Keratinocyte (primary cell): ENCODE data around the gene ACTN4. TPM values are rescaled to one million over a fixed set of nuclear protein-coding genes. Genes with fewer than 3 reads are reported as not detected.

Experiments
- DNase-seq: peaks from one replicate; pipeline ENCODE4 v3.0.0-alpha.2; 2011; ENCODE audit warnings: low read depth, missing footprints, low spot score
- FAIRE-seq: peaks from 2 replicates; lab custom pipeline; 2011; peaks lifted over from hg19 to GRCh38; lab: Jason Lieb, UNC
- H2AFZ ChIP-seq: 2 replicates; pipeline ENCODE4 v1.6.0; 2012; ENCODE audit warnings: low read length, control low read depth, inconsistent platforms; ENCODE audit not compliant: control insufficient read depth
- H3K27ac ChIP-seq: 2 replicates; pipeline ENCODE4 v1.5.1; 2011; ENCODE audit warnings: low read length; ENCODE audit not compliant: control insufficient read depth, insufficient read depth
- H3K27me3 ChIP-seq: 3 replicates; pipeline ENCODE4 v1.6.0; 2011; ENCODE audit warnings: low read length; ENCODE audit not compliant: control insufficient read depth, insufficient read depth; ENCODE audit errors: extremely low read depth
- H3K36me3 ChIP-seq, 2 experiments: 2 replicates in 1 of 2; 3 replicates in 1 of 2; pipeline ENCODE4 v1.5.1; 2011; ENCODE audit warnings: low read length in 2 of 2, mild to moderate bottlenecking in 1 of 2; ENCODE audit not compliant: control insufficient read depth in 2 of 2, insufficient read depth in 2 of 2; ENCODE audit errors: extremely low read depth in 1 of 2
- H3K4me1 ChIP-seq: 3 replicates; pipeline ENCODE4 v1.5.1; 2011; ENCODE audit warnings: low read length; ENCODE audit not compliant: control insufficient read depth, insufficient read depth; ENCODE audit errors: extremely low read depth
- H3K4me2 ChIP-seq: 3 replicates; pipeline ENCODE4 v1.6.0; 2011; ENCODE audit warnings: low read depth, low read length; ENCODE audit not compliant: control insufficient read depth, insufficient read depth; ENCODE audit errors: extremely low read depth
- H3K4me3 ChIP-seq, 3 experiments: fragments of 200-600 bp in 1 of 3; sonication (generic) in 1 of 3; 2 replicates in 2 of 3; 3 replicates in 1 of 3; pipeline ENCODE4 v1.5.1; 2011 to 2016; ENCODE audit warnings: low read length in 3 of 3, mild to moderate bottlenecking in 3 of 3, control low read depth in 2 of 3, inconsistent platforms in 1 of 3, low read depth in 1 of 3, mixed read lengths in 1 of 3, mixed run types in 1 of 3, moderate library complexity in 1 of 3; ENCODE audit not compliant: control insufficient read depth in 2 of 3, insufficient read depth in 2 of 3; ENCODE audit errors: extremely low read depth in 1 of 3
- H3K79me2 ChIP-seq: 2 replicates; pipeline ENCODE4 v1.6.0; 2012; ENCODE audit warnings: low read length; ENCODE audit not compliant: control insufficient read depth, insufficient read depth
- H3K9ac ChIP-seq: 3 replicates; pipeline ENCODE4 v1.6.0; 2011; ENCODE audit warnings: low read length; ENCODE audit not compliant: control insufficient read depth, insufficient read depth; ENCODE audit errors: extremely low read depth
- H3K9me1 ChIP-seq: 3 replicates; pipeline ENCODE4 v1.6.0; 2011; ENCODE audit warnings: low read length; ENCODE audit not compliant: control insufficient read depth, insufficient read depth; ENCODE audit errors: extremely low read depth
- H3K9me3 ChIP-seq: 2 replicates; pipeline ENCODE4 v1.5.1; 2012; ENCODE audit warnings: low read depth, low read length; ENCODE audit not compliant: control insufficient read depth
- H4K20me1 ChIP-seq: 3 replicates; pipeline ENCODE4 v1.6.0; 2011; ENCODE audit warnings: low read length; ENCODE audit not compliant: control insufficient read depth, insufficient read depth; ENCODE audit errors: extremely low read depth
- CTCF ChIP-seq, 3 experiments: IDR thresholded peaks in 1 of 3; conservative IDR thresholded peaks in 1 of 3; optimal IDR thresholded peaks in 1 of 3; 2 replicates in 2 of 3; 3 replicates in 1 of 3; pipeline versions ENCODE3 to v1.5.1; 2011; ENCODE audit warnings: low read length in 3 of 3, mild to moderate bottlenecking in 3 of 3, moderate library complexity in 2 of 3, control low read depth in 1 of 3, inconsistent platforms in 1 of 3; ENCODE audit not compliant: insufficient read depth in 2 of 3; ENCODE audit errors: extremely low read depth in 1 of 3
- EZH2 ChIP-seq: IDR thresholded peaks from one replicate; pipeline ENCODE4 v1.6.1; 2012; ENCODE audit warnings: inconsistent platforms, mild to moderate bottlenecking, low read length, moderate library complexity
- dilution Hi-C: fragments of 300-500 bp; cut with MboI; formaldehyde crosslinking; loops from one replicate; pipeline ENCODE4 v1.7.0; 2020; ENCODE audit warnings: low sequenced_read_pairs; ENCODE audit not compliant: extremely low pct_ligation_motif_present
- polyA plus RNA-seq, 5 experiments: library from polyadenylated mRNA; depleted of rRNA in 3 of 5; stranded (reverse) in 3 of 5; stranded (forward) in 1 of 5; unstranded in 1 of 5; fragments of >200 nt; gene quantifications; 1 replicate in 1 of 5; 2 replicates in 3 of 5; 3 replicates in 1 of 5; pipeline versions ENCODE4 v1.2.1 to v1.2.3, GENCODE V29; 2011 to 2012; ENCODE audit warnings: missing spikeins in 2 of 5, low read depth in 1 of 5, low replicate concordance in 1 of 5

The ACTN4 gene
- polyA plus RNA-seq, 1 donor (not counting 4 experiments of a cell fraction or from before 2014, with no cell fraction given): 463 TPM

- dilution Hi-C loops: no loop called here
- H2AFZ ChIP-seq: no peak overlapping the region
- H3K36me3 ChIP-seq: peaks cover 85 to 93% of the 10 kb centered on the region in 2 experiments
- no peak overlapping the region for H3K27ac ChIP-seq
- H3K4me2 ChIP-seq: no peak overlapping the region
- DNase-seq (no peak), FAIRE-seq (no peak)
- peaks cover 3% of the 10 kb centered on the region for H4K20me1 ChIP-seq
- peaks cover 83% of the 10 kb centered on the region for H3K79me2 ChIP-seq
- TF ChIP-seq EZH2 (no peak), CTCF (optimal IDR thresholded peaks at IDR 0.05 in 1 of 3, IDR thresholded peaks at IDR 0.05 in 1 of 3, conservative IDR thresholded peaks at IDR 0.05 in 1 of 3; ENCODE audit: extremely low read depth in 1 of 3, insufficient read depth in 2 of 3, low read length in 3 of 3) (no peak)
- no peak overlapping the region for H3K9ac ChIP-seq
- H3K27me3 ChIP-seq: no peaks in the 10 kb centered on the region
- H3K4me3 ChIP-seq: no peak overlapping the region
- H3K9me1 ChIP-seq: no peaks in the 10 kb centered on the region
- no peaks in the 10 kb centered on the region for H3K9me3 ChIP-seq
- peaks cover 24% of the 10 kb centered on the region for H3K4me1 ChIP-seq
Observed at GRCh38 chr19:38709119-38709518, 61.7 kb downstream of the ACTN4 start.

GRCh38 chr19:38709671-38710415 is 62.4 kb downstream of the ACTN4 start:
- Histone ChIP-seq H3K4me1 (peaks cover 24% of the 10 kb centered on the region), H3K36me3 (peaks cover 85 to 94% of the 10 kb centered on the region in 2 experiments), H2AFZ (no peak overlapping the region), H3K9ac (no peak overlapping the region), H3K9me1 (no peaks in the 10 kb centered on the region), H3K9me3 (no peaks in the 10 kb centered on the region), H3K4me2 (no peak overlapping the region), H3K27me3 (no peaks in the 10 kb centered on the region), H3K4me3 (no peak overlapping the region), H3K27ac (peak overlapping the region; percentile 23), H4K20me1 (peaks cover 3% of the 10 kb centered on the region), H3K79me2 (peaks cover 83% of the 10 kb centered on the region)
- DNase-seq (no peak), FAIRE-seq (no peak)
- dilution Hi-C loops: no loop called here
- TF ChIP-seq CTCF (optimal IDR thresholded peaks at IDR 0.05 in 1 of 3, IDR thresholded peaks at IDR 0.05 in 1 of 3, conservative IDR thresholded peaks at IDR 0.05 in 1 of 3; ENCODE audit: extremely low read depth in 1 of 3, insufficient read depth in 2 of 3, low read length in 3 of 3): no peak
- TF ChIP-seq EZH2: no peak
